IMR-90 (cell line): ENCODE data around the gene TRIM40. TPM values are rescaled to one million over a fixed set of nuclear protein-coding genes. Genes with fewer than 3 reads are reported as not detected.

ENCODE experiments used
- ATAC-seq: fragments of 200-7000 bp; cut with Tn5 transposase; 2 replicates; pipeline ENCODE4 v1.9.1; 2020; ENCODE audit warnings: low read depth, mild to moderate bottlenecking, moderate library complexity
- BruUV-seq: library from RNA; stranded (reverse); fragments of 400-500 nt; replicated peaks from 2 replicates; lab custom pipeline; 2021; lab: Mats Ljungman, UMichigan
- CTCF ChIA-PET: fragments of 300-600 bp; formaldehyde crosslinking; extraction: SDS; loops from one replicate; lab custom pipeline; 2021; ENCODE audit warnings: antibody characterized with exemption; lab: Yijun Ruan, JAX
- POLR2A ChIA-PET: fragments of 300-600 bp; sonication (Branson Sonifier 250); formaldehyde crosslinking; loops from one replicate; lab custom pipeline; 2022; ENCODE audit warnings: antibody characterized with exemption; ENCODE audit not compliant: unreplicated experiment; lab: Charles Lee
- DNase-seq: peaks from one replicate; pipeline ENCODE4 v3.0.0; 2013
- H2AFZ ChIP-seq: replicated peaks from 2 replicates; pipeline ENCODE3; 2013; ENCODE audit warnings: low read length, mild to moderate bottlenecking; ENCODE audit not compliant: poor library complexity
- H2AK5ac ChIP-seq: 2 replicates; pipeline ENCODE4 v1.6.1; 2013; ENCODE audit warnings: low read depth, low read length, inconsistent platforms
- H2AK9ac ChIP-seq: replicated peaks from 2 replicates; pipeline ENCODE3; 2013; ENCODE audit warnings: mild to moderate bottlenecking, low read depth, low read length, moderate library complexity; ENCODE audit not compliant: poor library complexity
- H2BK120ac ChIP-seq: 2 replicates; pipeline ENCODE4 v1.6.1; 2013; ENCODE audit warnings: low read depth, low read length, inconsistent platforms
- H2BK15ac ChIP-seq: 3 replicates; pipeline ENCODE4 v1.6.1; 2013; ENCODE audit warnings: low read depth, low read length, inconsistent platforms
- H2BK20ac ChIP-seq: 2 replicates; pipeline ENCODE4 v1.6.1; 2013; ENCODE audit warnings: low read depth, mild to moderate bottlenecking, inconsistent platforms, low read length, moderate library complexity
- H2BK5ac ChIP-seq: 2 replicates; pipeline ENCODE4 v1.6.1; 2013; ENCODE audit warnings: mild to moderate bottlenecking, low read depth, low read length, inconsistent platforms; ENCODE audit not compliant: poor library complexity, severe bottlenecking
- H3K14ac ChIP-seq: replicated peaks from 2 replicates; pipeline ENCODE4 v1.6.1; 2013; ENCODE audit warnings: low read depth, low read length, inconsistent platforms
- H3K18ac ChIP-seq: 2 replicates; pipeline ENCODE4 v1.6.1; 2013; ENCODE audit warnings: low read depth, low read length, control low read depth
- H3K23ac ChIP-seq: 2 replicates; pipeline ENCODE4 v1.6.1; 2013; ENCODE audit warnings: low read depth, low read length, inconsistent platforms
- H3K27ac ChIP-seq: 2 replicates; pipeline ENCODE4 v1.5.1; 2013; ENCODE audit warnings: mild to moderate bottlenecking, control low read depth, low read length; ENCODE audit not compliant: insufficient read depth
- H3K27me3 ChIP-seq: 2 replicates; pipeline ENCODE4 v1.6.1; 2013; ENCODE audit warnings: low read length; ENCODE audit not compliant: control insufficient read depth, insufficient read depth
- H3K36me3 ChIP-seq: 2 replicates; pipeline ENCODE4 v1.6.1; 2013; ENCODE audit warnings: low read length, mixed read lengths; ENCODE audit not compliant: control insufficient read depth, insufficient read depth
- H3K4ac ChIP-seq: 2 replicates; pipeline ENCODE4 v1.6.1; 2013; ENCODE audit warnings: low read depth, low read length, inconsistent platforms
- H3K4me1 ChIP-seq: 2 replicates; pipeline ENCODE4 v1.6.1; 2013; ENCODE audit warnings: low read length, mixed read lengths; ENCODE audit not compliant: control insufficient read depth, insufficient read depth
- H3K4me2 ChIP-seq: 2 replicates; pipeline ENCODE4 v1.6.1; 2013; ENCODE audit warnings: low read depth, mild to moderate bottlenecking, control low read depth, low read length, moderate library complexity
- H3K4me3 ChIP-seq: 2 replicates; pipeline ENCODE4 v1.5.1; 2013; ENCODE audit warnings: low read depth, mild to moderate bottlenecking, control low read depth, low read length, moderate library complexity; ENCODE audit not compliant: insufficient read depth
- H3K56ac ChIP-seq: 2 replicates; pipeline ENCODE4 v1.6.1; 2013; ENCODE audit warnings: low read length, inconsistent platforms; ENCODE audit not compliant: insufficient read depth; ENCODE audit errors: extremely low read depth
- H3K79me1 ChIP-seq, 2 experiments: 2 replicates each; pipeline ENCODE4 v1.6.1; 2013; ENCODE audit warnings: low read length in 2 of 2, inconsistent platforms in 1 of 2, low read depth in 1 of 2
- H3K9ac ChIP-seq: 2 replicates; pipeline ENCODE4 v1.6.1; 2013; ENCODE audit warnings: low read depth, low read length, control low read depth
- H3K9me1 ChIP-seq: 2 replicates; pipeline ENCODE4 v1.6.1; 2013; ENCODE audit warnings: low read length, inconsistent platforms; ENCODE audit not compliant: insufficient read depth
- H3K9me3 ChIP-seq: 2 replicates; pipeline ENCODE4 v1.6.1; 2013; ENCODE audit warnings: low read length; ENCODE audit not compliant: control insufficient read depth, insufficient read depth
- H4K20me1 ChIP-seq: 2 replicates; pipeline ENCODE4 v1.6.1; 2013; ENCODE audit warnings: low read length, inconsistent platforms; ENCODE audit not compliant: insufficient read depth
- H4K5ac ChIP-seq: 2 replicates; pipeline ENCODE4 v1.6.1; 2013; ENCODE audit warnings: mild to moderate bottlenecking, low read depth, low read length, control low read depth
- H4K8ac ChIP-seq, 2 experiments: 2 replicates each; pipeline ENCODE4 v1.6.1; 2013; ENCODE audit warnings: low read depth in 2 of 2, low read length in 2 of 2, control low read depth in 1 of 2, inconsistent platforms in 1 of 2
- H4K91ac ChIP-seq: 2 replicates; pipeline ENCODE4 v1.6.1; 2013; ENCODE audit warnings: low read depth, low read length, inconsistent platforms; ENCODE audit not compliant: insufficient read depth
- MAFK ChIP-seq: IDR thresholded peaks from 2 replicates; pipeline ENCODE4 v1.6.1; 2012; ENCODE audit warnings: low read depth, low read length, improper control_type of control experiment
- POLR2A ChIP-seq: IDR thresholded peaks from 2 replicates; pipeline ENCODE4 v1.6.1; 2012; ENCODE audit warnings: mild to moderate bottlenecking, low read depth, low read length
- RAD21 ChIP-seq: IDR thresholded peaks from 2 replicates; pipeline ENCODE4 v1.6.1; 2012; ENCODE audit warnings: low read length, improper control_type of control experiment
- RFX5 ChIP-seq: IDR thresholded peaks from 2 replicates; pipeline ENCODE4 v1.8.0; 2012; ENCODE audit warnings: low read depth, mild to moderate bottlenecking, low read length, moderate library complexity
- SMC3 ChIP-seq: fragments of 150-350 bp; IDR thresholded peaks from 2 replicates; pipeline ENCODE4 v1.6.1; 2016; ENCODE audit warnings: low read depth, mild to moderate bottlenecking, antibody characterized with exemption, low read length, moderate library complexity
- WGBS, 2 experiments: methylation state at CpG; one replicate each; pipeline versions ENCODE4 v1.1.5 to v1.1.7; 2013; ENCODE audit warnings: missing lambda C conversion rate in 2 of 2; ENCODE audit not compliant: insufficient read length in 1 of 2; ENCODE audit errors: extremely low coverage in 2 of 2; 5-methylcytosine and 5-hydroxymethylcytosine counted together
- dilution Hi-C: fragments of 300-500 bp; cut with HindIII; formaldehyde crosslinking; loops from one replicate; pipeline ENCODE4 v1.14.3; 2018; ENCODE audit warnings: low sequenced_read_pairs; ENCODE audit not compliant: unreplicated experiment
- in situ Hi-C: fragments of 300-500 bp; cut with MboI; formaldehyde crosslinking; loops from 3 replicates; pipeline ENCODE4 v1.14.3; 2019; ENCODE audit warnings: low sequenced_read_pairs, inconsistent platforms, mixed read lengths
- intact Hi-C: fragments of 100-400 bp; cut with micrococcal nuclease; formaldehyde crosslinking; loops from 2 replicates; pipeline ENCODE4 v1.10.0; 2022
- polyA plus RNA-seq, 3 experiments: library from polyadenylated mRNA; depleted of rRNA; stranded (reverse); fragments of >200 nt; gene quantifications; 2 replicates each; pipeline ENCODE4 v1.2.3, GENCODE V29; 2012; ENCODE audit warnings: low replicate concordance in 1 of 3
- total RNA-seq: library from RNA; depleted of rRNA; stranded (reverse); fragments of >200 nt; gene quantifications from 2 replicates; pipeline ENCODE4 v1.2.3, GENCODE V29; 2012

Gene TRIM40
- total and polyA plus RNA-seq, 2 of the 4 experiments (the other 2 are of a cell fraction), result not detected

DNA sequence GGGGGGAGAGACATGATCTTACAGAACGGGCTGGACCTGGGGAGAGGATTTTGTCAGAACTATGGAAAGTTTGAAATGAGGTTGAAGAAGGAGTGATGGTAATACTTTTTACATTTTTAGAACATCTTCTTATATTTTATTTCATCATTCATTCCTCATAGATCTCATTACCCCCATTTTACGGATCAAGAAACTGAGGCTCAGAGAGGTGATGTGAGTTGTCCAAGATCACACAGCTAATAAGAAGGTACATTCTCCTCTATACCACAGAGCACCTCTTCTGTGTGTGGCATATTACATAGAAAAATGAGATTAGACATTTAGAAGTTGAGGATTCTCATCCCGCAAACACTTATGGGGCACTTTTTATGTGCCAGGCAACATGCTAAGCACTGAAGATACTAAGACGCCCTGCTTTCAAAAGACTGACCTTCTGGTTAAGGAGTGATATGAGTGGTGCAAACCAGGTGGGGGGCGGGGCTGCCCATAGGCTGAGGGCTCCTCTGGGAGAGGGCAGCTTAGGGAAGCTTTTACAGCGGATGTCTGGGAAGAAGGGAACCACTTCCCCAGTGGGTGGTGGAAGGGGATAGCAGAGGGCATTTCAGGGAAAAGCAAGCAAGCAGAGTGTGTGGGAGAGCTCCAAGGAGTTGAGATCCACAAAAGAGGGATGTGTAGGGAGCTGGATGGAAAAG, 42.9 kb upstream of the TRIM40 start:
- H2AFZ ChIP-seq, result no peak overlapping the region
- H3K79me1 ChIP-seq, result no peaks in the 10 kb centered on the region
- no peaks in the 10 kb centered on the region for H3K9me3 ChIP-seq
- H3K23ac ChIP-seq, result no peak overlapping the region
- no peaks in the 10 kb centered on the region for H3K9me1 ChIP-seq
- in situ Hi-C loops, result no loop called here
- BruUV-seq, result no TSS peak
- H3K14ac ChIP-seq, result no peak overlapping the region
- no peak overlapping the region for H2BK20ac ChIP-seq
- H2AK9ac ChIP-seq, result no peak overlapping the region
- CTCF ChIA-PET, result no interaction called here
- no peak overlapping the region for H4K5ac ChIP-seq
- H2AK5ac ChIP-seq, result no peak overlapping the region
- H3K9ac ChIP-seq, result no peak overlapping the region
- peaks cover 3% of the 10 kb centered on the region for H3K4me1 ChIP-seq
- H3K56ac ChIP-seq, result no peak overlapping the region
- H3K27ac ChIP-seq, result no peak overlapping the region
- TF ChIP-seq SMC3 (no peak), POLR2A (no peak), RAD21 (no peak), MAFK (no peak), RFX5 (no peak)
- no CpG with 5 or more reads among the region's 6 CpGs for WGBS, 2 experiments
- H2BK15ac ChIP-seq, result no peak overlapping the region
- H4K91ac ChIP-seq, result no peak overlapping the region
- H4K8ac ChIP-seq, result no peak overlapping the region
- no peak for ATAC-seq
- no peak overlapping the region for H3K4me3 ChIP-seq
- no peaks in the 10 kb centered on the region for H3K36me3 ChIP-seq
- H3K18ac ChIP-seq, result no peak overlapping the region
- intact Hi-C loops, result no loop called here
- peaks cover 38% of the 10 kb centered on the region for H3K27me3 ChIP-seq
- no peak overlapping the region for H3K4ac ChIP-seq
- DNase-seq, result no peak
- no peak overlapping the region for H2BK5ac ChIP-seq
- H2BK120ac ChIP-seq, result no peak overlapping the region
- no peak overlapping the region for H3K4me2 ChIP-seq
- POLR2A ChIA-PET, result no interaction called here
- dilution Hi-C loops, result no loop called here
- no peaks in the 10 kb centered on the region for H4K20me1 ChIP-seq
